Breast epithelium (tissue), 4 donors: ENCODE measurements around the gene VIT. TPM values are rescaled to one million over a fixed set of nuclear protein-coding genes. Genes with fewer than 3 reads are reported as not detected.
A peak's percentile ranks its signal among the peaks of the same experiment; 100 is the strongest.

Source experiments
- DNase-seq, 2 donors: peaks; one replicate each; pipeline ENCODE4 v3.0.0-alpha.2; 2019; ENCODE audit warnings: low spot score in 2 of 2
- H3K27ac ChIP-seq, 2 donors: fragments of 200-600 bp; sonication (generic) in 1 of 2; one replicate each; pipeline ENCODE4 v1.5.1; 2016 to 2019; ENCODE audit warnings: mild to moderate bottlenecking in 1 of 2
- H3K27me3 ChIP-seq, 2 donors: fragments of 200-600 bp; sonication (generic) in 1 of 2; one replicate each; pipeline versions ENCODE4 v1.5.1 to v1.6.0; 2017 to 2019; ENCODE audit warnings: control low read depth in 1 of 2, mild to moderate bottlenecking in 1 of 2
- H3K36me3 ChIP-seq: fragments of 200-600 bp; one replicate; pipeline ENCODE4 v1.5.1; 2019
- H3K4me1 ChIP-seq, 2 donors: fragments of 200-600 bp; sonication (generic); one replicate each; pipeline ENCODE4 v1.5.1; 2016 to 2019; ENCODE audit warnings: control low read depth in 1 of 2
- H3K4me3 ChIP-seq, 3 donors: fragments of 200-600 bp; sonication (generic); 1 replicate in 2 of 3; 2 replicates in 1 of 3; pipeline ENCODE4 v1.5.1; 2016 to 2019; ENCODE audit warnings: mild to moderate bottlenecking in 3 of 3, moderate library complexity in 2 of 3
- H3K9me3 ChIP-seq, 2 donors: fragments of 200-600 bp; sonication (generic) in 1 of 2; one replicate each; pipeline ENCODE4 v1.5.1; 2016 to 2019; ENCODE audit warnings: control low read depth in 1 of 2
- CTCF ChIP-seq, 3 donors: fragments of 450-650 bp; IDR thresholded peaks; one replicate each; pipeline ENCODE4 v1.5.1; 2016 to 2017; ENCODE audit warnings: antibody characterized with exemption in 3 of 3, mild to moderate bottlenecking in 3 of 3, moderate library complexity in 3 of 3
- POLR2A ChIP-seq: fragments of 450-650 bp; IDR thresholded peaks from one replicate; pipeline ENCODE4 v1.6.1; 2016; ENCODE audit warnings: antibody characterized with exemption, mild to moderate bottlenecking, moderate library complexity
- POLR2AphosphoS5 ChIP-seq, 3 donors: sonication (generic); formaldehyde crosslinking; IDR thresholded peaks; one replicate each; pipeline ENCODE4 v1.6.1; 2017; ENCODE audit warnings: antibody characterized with exemption in 3 of 3
- intact Hi-C: fragments of 100-400 bp; cut with DNase I; formaldehyde crosslinking; loops from one replicate; pipeline ENCODE4 v1.15.1; 2023; ENCODE audit warnings: low total_unique reads
- total RNA-seq, 3 donors: library from RNA; depleted of rRNA; stranded (reverse); fragments of >200 nt; gene quantifications; one replicate each; pipeline ENCODE4 v1.1.0, GENCODE V29; 2016

Gene VIT
- total RNA-seq, 3 donors from 2014 or later = 7.9 to 136 (median 9.2) TPM

DNA sequence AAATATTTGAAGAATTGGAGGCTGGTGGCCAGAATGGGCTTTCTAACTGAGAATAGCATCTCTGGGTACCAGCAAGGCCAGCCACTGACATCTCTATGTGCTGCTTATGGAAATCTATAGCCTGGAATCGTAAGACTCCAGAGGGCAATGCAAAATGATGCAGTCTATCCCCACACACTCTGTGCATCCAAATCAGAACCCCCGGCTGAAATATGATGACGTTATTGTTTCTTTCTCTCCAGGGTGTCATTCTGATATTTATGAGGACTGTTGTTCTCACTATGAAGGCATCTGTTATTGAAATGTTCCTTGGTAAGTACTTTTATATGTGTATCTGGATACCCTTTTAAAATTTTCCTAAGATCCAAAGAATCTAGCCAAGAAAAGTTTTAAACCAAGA lies 19.6 kb downstream of the VIT start:
- Histone ChIP-seq H3K36me3 (no peaks in the 10 kb centered on the region), H3K27me3 (no peaks in the 10 kb centered on the region)
- DNase-seq = no peak

DNA sequence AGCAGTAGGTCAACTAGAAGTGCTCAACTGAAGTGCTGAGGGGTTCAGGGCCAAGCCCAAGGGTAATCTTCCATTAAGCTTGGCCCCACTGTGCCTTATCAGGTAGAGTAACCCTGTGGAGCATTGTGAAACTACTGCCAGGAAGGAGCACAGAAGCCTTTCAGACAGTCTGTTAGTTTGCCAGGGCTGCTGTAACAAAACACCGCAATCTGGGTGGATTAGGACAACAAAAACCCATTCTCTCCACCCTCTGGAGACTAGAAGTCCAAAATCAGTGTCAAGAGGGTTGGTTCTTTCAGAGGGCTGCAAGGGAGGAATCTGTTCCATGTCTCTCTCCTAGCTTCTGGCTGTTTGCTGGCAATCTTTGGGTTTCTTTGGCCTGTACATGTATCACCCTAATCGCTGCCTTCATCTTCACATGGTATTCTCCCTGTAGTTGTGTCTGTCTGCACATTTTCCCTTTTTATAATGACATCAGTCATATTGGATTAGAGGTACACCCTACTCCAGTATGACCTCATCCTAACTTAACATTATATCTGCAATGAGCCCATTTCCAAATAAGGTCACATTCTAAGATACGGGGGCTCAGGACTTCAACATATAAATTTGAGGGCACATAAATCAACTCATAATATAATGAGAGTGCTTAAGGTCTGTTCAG lies 21.2 kb downstream of the VIT start:
- intact Hi-C loops = no loop called here
- Histone ChIP-seq H3K27me3 (no peaks in the 10 kb centered on the region), H3K27ac (no peak overlapping the region), H3K9me3 (peaks cover 0 to 9% of the 10 kb centered on the region in 2 donors), H3K4me1 (no peaks in the 10 kb centered on the region), H3K36me3 (no peaks in the 10 kb centered on the region), H3K4me3 (no peak overlapping the region)
- no peak for TF ChIP-seq POLR2AphosphoS5 (IDR thresholded peaks at IDR 0.05)
- TF ChIP-seq CTCF (IDR thresholded peaks at IDR 0.05) = no peak
- no peak for TF ChIP-seq POLR2A
- no peak for DNase-seq

More for the DNA sequence above, 19.6 kb downstream of the VIT start:
- Histone ChIP-seq H3K4me3 (no peak overlapping the region), H3K27ac (no peak overlapping the region), H3K9me3 (peaks cover under 1 to 11% of the 10 kb centered on the region in 2 donors), H3K4me1 (no peaks in the 10 kb centered on the region)
- intact Hi-C loops = no loop called here
- no peak for TF ChIP-seq POLR2AphosphoS5 (IDR thresholded peaks at IDR 0.05)
- TF ChIP-seq POLR2A = no peak
- no peak for TF ChIP-seq CTCF (IDR thresholded peaks at IDR 0.05)

DNA sequence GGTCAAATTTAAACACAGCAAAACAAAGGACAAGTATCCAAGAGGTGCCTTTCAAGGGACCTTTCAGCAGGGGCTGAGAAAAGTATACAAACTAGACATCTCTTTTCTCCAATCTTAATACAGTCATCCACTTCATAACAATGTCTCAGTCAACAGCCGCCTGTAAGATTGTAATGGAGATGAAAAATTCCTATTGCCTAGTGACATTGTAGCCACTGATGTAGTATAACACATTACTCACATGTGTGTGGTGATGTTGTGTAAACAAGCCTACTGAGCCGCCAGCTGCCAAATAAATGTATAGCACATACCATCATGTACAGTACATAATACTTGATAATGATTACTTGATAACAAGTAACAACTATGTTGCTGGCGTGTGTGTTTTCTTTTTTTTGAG lies 31.0 kb downstream of the VIT start:
- no peaks in the 10 kb centered on the region for H3K9me3 ChIP-seq
- no peak for DNase-seq
- H3K4me1 ChIP-seq = no peaks in the 10 kb centered on the region
- TF ChIP-seq POLR2AphosphoS5 (IDR thresholded peaks at IDR 0.05) = no peak
- TF ChIP-seq POLR2A = no peak
- no peak for TF ChIP-seq CTCF (IDR thresholded peaks at IDR 0.05)
- no peaks in the 10 kb centered on the region for H3K36me3 ChIP-seq
- intact Hi-C loops = no loop called here
- no peaks in the 10 kb centered on the region for H3K27me3 ChIP-seq
- H3K4me3 ChIP-seq = no peak overlapping the region
- H3K27ac ChIP-seq = no peak overlapping the region

- Histone ChIP-seq H3K27ac (no peak overlapping the region), H3K9me3 (no peaks in the 10 kb centered on the region), H3K4me1 (no peaks in the 10 kb centered on the region), H3K27me3 (no peaks in the 10 kb centered on the region), H3K4me3 (no peak overlapping the region), H3K36me3 (no peaks in the 10 kb centered on the region)
- DNase-seq = no peak
- no peak for TF ChIP-seq POLR2AphosphoS5 (IDR thresholded peaks at IDR 0.05)
- no peak for TF ChIP-seq POLR2A
- TF ChIP-seq CTCF (IDR thresholded peaks at IDR 0.05) = no peak
- intact Hi-C loops = no loop called here
Measured at GRCh38 chr2:36729067-36729466, 32.6 kb downstream of the VIT start.

DNA sequence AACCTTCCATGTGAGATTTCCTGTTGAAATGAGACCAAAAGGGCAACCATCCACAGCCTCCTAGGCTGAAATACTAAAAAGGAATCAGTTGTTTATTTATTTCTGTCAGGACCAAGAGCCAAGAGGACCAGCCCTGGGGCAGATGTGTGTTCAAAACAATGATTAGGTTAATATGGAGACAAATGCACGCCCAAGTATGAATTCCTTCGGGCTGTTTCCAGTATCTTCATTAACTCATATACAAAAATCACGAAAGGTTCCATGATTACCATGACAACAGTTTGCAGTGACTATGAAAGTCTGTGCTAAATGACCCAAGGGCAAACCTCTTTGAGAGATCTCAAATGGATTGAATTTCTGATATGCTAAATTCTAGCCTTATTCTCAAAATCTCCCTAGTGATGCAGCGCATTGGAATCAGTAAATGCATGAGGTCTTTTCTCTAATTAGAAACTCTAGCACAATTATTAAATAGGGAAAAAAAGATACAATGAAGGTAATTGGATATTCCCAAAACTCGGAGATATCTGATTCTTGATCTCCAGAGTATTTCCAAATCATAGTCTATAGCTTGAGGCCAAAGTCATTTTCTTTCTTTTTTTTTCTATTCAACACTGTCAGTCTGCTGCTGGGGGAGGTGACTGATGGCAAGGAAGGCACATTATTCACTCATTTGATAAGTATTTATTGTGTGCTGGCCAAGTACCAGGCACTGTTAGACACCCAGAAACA lies 35.6 kb downstream of the VIT start:
- Histone ChIP-seq H3K36me3 (no peaks in the 10 kb centered on the region), H3K9me3 (no peaks in the 10 kb centered on the region), H3K4me1 (no peaks in the 10 kb centered on the region), H3K27ac (peak overlapping the region in 1 of 2 donors; percentile 38), H3K27me3 (no peaks in the 10 kb centered on the region), H3K4me3 (no peak overlapping the region)
- TF ChIP-seq POLR2A = no peak
- TF ChIP-seq CTCF (IDR thresholded peaks at IDR 0.05) = no peak
- no peak for TF ChIP-seq POLR2AphosphoS5 (IDR thresholded peaks at IDR 0.05)
- DNase-seq = no peak
- intact Hi-C loops = no loop called here
